GM10248 (cell line): ENCODE results near the gene DHRS2.

Experiments used
- CTCF ChIA-PET: fragments of 300-600 bp; sonication (Branson Sonifier 250); formaldehyde crosslinking; extraction: SDS; loops from one replicate; lab custom pipeline; 2021; ENCODE audit warnings: antibody characterized with exemption; lab: Yijun Ruan, JAX
- POLR2A ChIA-PET: fragments of 350-650 bp; sonication (Branson Sonifier 250); formaldehyde crosslinking; extraction: SDS; loops from one replicate; lab custom pipeline; 2020; ENCODE audit warnings: antibody characterized with exemption; lab: Yijun Ruan, JAX
- DNase-seq: peaks from one replicate; pipeline ENCODE4 v3.0.0; 2012; ENCODE audit errors: extremely low spot score
- TF ChIP-seq, protein P1 (sequence below): IDR thresholded peaks from 2 replicates; pipeline ENCODE4 v1.5.1; 2012; ENCODE audit warnings: mild to moderate bottlenecking, low read depth; ENCODE audit errors: extremely low read depth, missing control alignments, control extremely low read depth

DHRS2 gene

GRCh38 chr14:23600806-23601205 lies 35.4 kb upstream of the DHRS2 start:
- TF ChIP-seq, protein P1, sequence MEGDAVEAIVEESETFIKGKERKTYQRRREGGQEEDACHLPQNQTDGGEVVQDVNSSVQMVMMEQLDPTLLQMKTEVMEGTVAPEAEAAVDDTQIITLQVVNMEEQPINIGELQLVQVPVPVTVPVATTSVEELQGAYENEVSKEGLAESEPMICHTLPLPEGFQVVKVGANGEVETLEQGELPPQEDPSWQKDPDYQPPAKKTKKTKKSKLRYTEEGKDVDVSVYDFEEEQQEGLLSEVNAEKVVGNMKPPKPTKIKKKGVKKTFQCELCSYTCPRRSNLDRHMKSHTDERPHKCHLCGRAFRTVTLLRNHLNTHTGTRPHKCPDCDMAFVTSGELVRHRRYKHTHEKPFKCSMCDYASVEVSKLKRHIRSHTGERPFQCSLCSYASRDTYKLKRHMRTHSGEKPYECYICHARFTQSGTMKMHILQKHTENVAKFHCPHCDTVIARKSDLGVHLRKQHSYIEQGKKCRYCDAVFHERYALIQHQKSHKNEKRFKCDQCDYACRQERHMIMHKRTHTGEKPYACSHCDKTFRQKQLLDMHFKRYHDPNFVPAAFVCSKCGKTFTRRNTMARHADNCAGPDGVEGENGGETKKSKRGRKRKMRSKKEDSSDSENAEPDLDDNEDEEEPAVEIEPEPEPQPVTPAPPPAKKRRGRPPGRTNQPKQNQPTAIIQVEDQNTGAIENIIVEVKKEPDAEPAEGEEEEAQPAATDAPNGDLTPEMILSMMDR, result no peak
- DNase-seq, result no peak
- POLR2A ChIA-PET, result no interaction called here
- CTCF ChIA-PET, result interaction anchor here (1.1 to 7.7 kb wide), 5 partner anchors 9 to 329 kb away, joined by 3 to 59 read pairs (median 4); no protein-coding TSS in a partner anchor

DNA sequence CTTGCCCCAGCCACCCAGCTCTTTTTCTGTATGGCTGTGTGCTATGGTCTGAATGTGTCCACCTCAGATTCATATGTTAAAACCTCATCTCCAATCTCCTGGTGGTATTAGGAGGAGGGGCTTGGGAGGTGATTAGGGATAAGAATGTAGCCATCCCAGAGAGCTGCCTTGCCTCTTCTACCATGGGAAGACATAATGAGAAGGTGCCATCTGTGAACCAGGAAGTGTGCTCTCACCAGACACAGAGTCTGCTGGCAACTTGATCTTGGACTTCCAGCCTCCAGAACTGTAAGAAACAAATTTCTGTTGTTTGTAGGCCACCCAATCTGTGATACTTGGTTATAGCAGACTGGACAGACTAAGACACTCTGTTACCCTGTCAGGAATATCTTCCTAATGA lies 34.7 kb upstream of the DHRS2 start:
- DNase-seq, result no peak
- ChIA-PET POLR2A (no interaction called here), CTCF (interaction anchor here (1.1 to 7.7 kb wide), 7 partner anchors 10 to 309 kb away, joined by 3 to 59 read pairs (median 5); no protein-coding TSS in a partner anchor)
- TF ChIP-seq, protein P1, result no peak

DNA sequence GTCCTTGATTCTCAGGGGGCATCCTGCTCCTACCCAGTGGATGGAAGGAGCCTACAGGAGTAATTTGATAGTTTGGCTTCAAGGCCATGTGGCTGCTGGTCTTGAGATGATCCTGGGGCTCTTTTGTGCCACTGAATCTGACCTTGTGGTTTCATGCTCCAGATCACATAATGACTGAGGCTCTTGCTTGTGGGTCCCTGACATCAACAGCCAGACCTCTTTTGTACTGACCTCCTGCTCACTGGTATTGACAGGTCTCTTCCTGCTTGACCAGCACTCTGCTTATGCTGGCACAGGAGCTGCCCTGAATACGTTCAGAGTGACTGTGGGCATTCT lies 34.4 kb upstream of the DHRS2 start:
- TF ChIP-seq, protein P1, result no peak
- ChIA-PET POLR2A (no interaction called here), CTCF (interaction anchor here (1.1 to 7.7 kb wide), 4 partner anchors 13 to 309 kb away, joined by 3 to 59 read pairs (median 12); no protein-coding TSS in a partner anchor)
- no peak for DNase-seq

DNA sequence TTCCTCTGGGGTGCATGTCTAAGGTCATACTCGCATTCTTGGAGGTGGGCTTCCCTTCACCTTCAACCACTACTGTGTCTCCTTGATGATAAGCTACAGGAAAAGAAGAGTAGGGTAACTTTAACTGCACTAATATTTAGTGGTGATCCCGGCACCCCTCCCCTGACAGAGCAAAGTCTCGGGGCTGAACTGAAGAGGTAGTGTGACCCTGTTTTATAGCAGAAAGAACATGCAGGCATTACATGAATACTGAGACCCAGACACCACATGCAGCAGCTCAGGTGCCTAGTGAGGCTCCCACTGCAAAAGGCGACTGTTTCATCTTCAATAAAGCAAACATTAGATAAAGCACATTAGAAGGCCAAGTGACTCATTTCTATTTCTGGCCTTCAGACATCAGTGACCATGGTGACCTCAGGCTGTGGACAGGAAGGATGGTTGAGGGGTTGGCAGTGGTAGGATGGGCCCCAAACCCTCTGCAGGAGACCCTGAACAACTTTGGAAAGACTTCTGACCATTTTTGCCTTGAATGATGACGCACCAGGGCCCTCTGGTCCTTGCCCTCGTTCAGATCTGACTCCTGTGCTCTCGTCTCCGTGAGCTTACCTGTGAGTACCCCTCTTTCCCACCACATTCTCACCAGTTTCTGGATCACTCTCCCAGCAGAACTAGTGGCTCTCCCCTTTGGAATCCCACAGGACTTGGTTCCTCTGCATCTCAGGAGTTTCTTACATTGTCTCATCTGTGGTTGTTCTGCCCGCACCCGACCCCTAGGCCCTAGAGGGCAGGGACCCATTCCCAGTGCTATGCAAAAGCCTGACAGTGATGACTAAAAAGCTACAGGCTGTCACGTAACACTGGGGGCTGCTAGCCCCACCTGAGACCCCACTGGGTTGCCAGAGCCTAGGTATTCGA lies 33.7 kb upstream of the DHRS2 start:
- DNase-seq, result no peak
- TF ChIP-seq, protein P1, result no peak
- POLR2A ChIA-PET, result no interaction called here
- CTCF ChIA-PET, result interaction anchor here (0.7 to 7.7 kb wide), 8 partner anchors 12 to 328 kb away, joined by 3 to 59 read pairs (median 3); no protein-coding TSS in a partner anchor

- ChIA-PET POLR2A (no interaction called here), CTCF (interaction anchor here (0.7 to 7.7 kb wide), 7 partner anchors 11 to 327 kb away, joined by 3 to 59 read pairs (median 3); no protein-coding TSS in a partner anchor)
- TF ChIP-seq, protein P1, result no peak
- no peak for DNase-seq
These were observed 33.1 kb upstream of the DHRS2 start for GRCh38 chr14:23603103-23603502.

- POLR2A ChIA-PET, result no interaction called here
- TF ChIP-seq, protein P1, result no peak
- DNase-seq, result no peak
- CTCF ChIA-PET, result interaction anchor here (7.7 to 11.1 kb wide), 2 partner anchors 15 to 28 kb away, joined by 59 to 95 read pairs; no protein-coding TSS in a partner anchor
These were observed 32.0 kb upstream of the DHRS2 start for GRCh38 chr14:23604148-23604547.
